ENCODE data around the gene SIL1.

- no peak for TF ChIP-seq CTCF (IDR thresholded peaks at IDR 0.05; ENCODE audit: control extremely low read depth in 1 of 3, insufficient read depth in 1 of 3, low read depth in 1 of 3, low read length in 3 of 3)
- no peak for TF ChIP-seq RAD21 (IDR thresholded peaks at IDR 0.05 in 1 of 2, conservative IDR thresholded peaks at IDR 0.05 in 1 of 2; ENCODE audit: low read depth in 2 of 2, low read length in 2 of 2)
- no peak for TF ChIP-seq EZH2 (IDR thresholded peaks at IDR 0.05; ENCODE audit: low read depth, low read length, severe bottlenecking)
- no peak for TF ChIP-seq JUND (IDR thresholded peaks at IDR 0.05; ENCODE audit: low read length)
- TF ChIP-seq POLR2A (IDR thresholded peaks at IDR 0.05; ENCODE audit: control extremely low read depth in 1 of 2, low read depth in 2 of 2, low read length in 2 of 2): no peak
- TF ChIP-seq ATF2 (IDR thresholded peaks at IDR 0.05; ENCODE audit: low read length): no peak
- TF ChIP-seq NANOG (IDR thresholded peaks at IDR 0.05; ENCODE audit: insufficient read depth, low read depth, low read length, poor library complexity, severe bottlenecking): no peak
- no peak for TF ChIP-seq FOSL1 (IDR thresholded peaks at IDR 0.05; ENCODE audit: insufficient read depth, low read depth, low read length)
- TF ChIP-seq SAP30 (IDR thresholded peaks at IDR 0.05; ENCODE audit: insufficient read depth, insufficient replicate concordance, low read length): no peak
- no peak for TF ChIP-seq MAFK (IDR thresholded peaks at IDR 0.05; ENCODE audit: low read depth, low read length)
- no peak for TF ChIP-seq KDM1A (IDR thresholded peaks at IDR 0.05; ENCODE audit: borderline replicate concordance, low read length)
- no peak for TF ChIP-seq HDAC2 (IDR thresholded peaks at IDR 0.05; ENCODE audit: borderline replicate concordance in 1 of 2, low read depth in 2 of 2, low read length in 2 of 2)
- TF ChIP-seq CBX5 (IDR thresholded peaks at IDR 0.05; ENCODE audit: low read depth, low read length): no peak
Observed at GRCh38 chr5:139164020-139164419, 34.1 kb downstream of the SIL1 start.
